ENCODE results near the gene CACNA2D4. TPM values are rescaled to one million over a fixed set of nuclear protein-coding genes. Genes with fewer than 3 reads are reported as not detected.
A peak's percentile ranks its signal among the peaks of the same experiment; 100 is the strongest.

The CACNA2D4 gene
- total and polyA plus RNA-seq, 8 donors, result 0.60 to 3.1 (median 2.0) TPM

GRCh38 chr12:1760566-1761382 lies 157.7 kb downstream of the CACNA2D4 start:
- H3K27me3 ChIP-seq, result no peaks in the 10 kb centered on the region
- H3K36me3 ChIP-seq, result no peaks in the 10 kb centered on the region
- H3K4me3 ChIP-seq, result no peak overlapping the region
- WGBS, 2 donors, result 93 to 97% methylated on average over 2 of the region's 2 CpGs
- no peak overlapping the region for H3K27ac ChIP-seq
- H3K9me3 ChIP-seq, result no peaks in the 10 kb centered on the region
- ATAC-seq (peak in 1 of 4 donors; percentile 30), DNase-seq (no peak), FAIRE-seq (peak; percentile 57)
- H3K4me1 ChIP-seq, result peaks cover 0 to 18% (median 5%) of the 10 kb centered on the region in 3 donors
- intact Hi-C loops (cut with DNase I), result no loop called here
- no peak for TF ChIP-seq CTCF (IDR thresholded peaks at IDR 0.05)

- peak in 2 of 4 donors; percentile 53 to 62 for ATAC-seq
- peaks cover 0 to 21% (median 5%) of the 10 kb centered on the region in 3 donors for H3K4me1 ChIP-seq
- peak; percentile 23 for FAIRE-seq
- no peak overlapping the region for H3K27ac ChIP-seq
- no peak overlapping the region for H3K4me3 ChIP-seq
- H3K9me3 ChIP-seq, result no peaks in the 10 kb centered on the region
- intact Hi-C loops (cut with DNase I), result no loop called here
- TF ChIP-seq CTCF (IDR thresholded peaks at IDR 0.05), result no peak
- H3K36me3 ChIP-seq, result no peaks in the 10 kb centered on the region
- WGBS, 2 donors, result 25 to 28% methylated on average over 4 of the region's 4 CpGs
- H3K27me3 ChIP-seq, result no peaks in the 10 kb centered on the region
- DNase-seq, result no peak
These were observed 159.6 kb downstream of the CACNA2D4 start for GRCh38 chr12:1758887-1759286.

- WGBS, 2 donors, result 85 to 89% methylated on average over 2 of the region's 2 CpGs
- DNase-seq, result no peak
- H3K4me3 ChIP-seq, result no peak overlapping the region
- H3K27ac ChIP-seq, result no peak overlapping the region
- H3K27me3 ChIP-seq, result no peaks in the 10 kb centered on the region
- no peaks in the 10 kb centered on the region for H3K36me3 ChIP-seq
- peaks cover 0 to 21% (median 5%) of the 10 kb centered on the region in 3 donors for H3K4me1 ChIP-seq
- no peaks in the 10 kb centered on the region for H3K9me3 ChIP-seq
- FAIRE-seq, result no peak
- intact Hi-C loops (cut with DNase I), result no loop called here
- ATAC-seq, result no peak
- TF ChIP-seq CTCF (IDR thresholded peaks at IDR 0.05), result no peak
These were observed 160.1 kb downstream of the CACNA2D4 start for GRCh38 chr12:1758376-1758775.

- Histone ChIP-seq H3K9me3 (no peaks in the 10 kb centered on the region), H3K27me3 (no peaks in the 10 kb centered on the region), H3K4me1 (peaks cover 0 to 3% (median 0%) of the 10 kb centered on the region in 3 donors), H3K4me3 (no peak overlapping the region), H3K36me3 (no peaks in the 10 kb centered on the region), H3K27ac (no peak overlapping the region)
- WGBS, 2 donors, result 80 to 82% methylated on average over 3 of the region's 3 CpGs
- FAIRE-seq, result no peak
- no peak for TF ChIP-seq CTCF (IDR thresholded peaks at IDR 0.05)
- intact Hi-C loops (cut with DNase I), result no loop called here
- DNase-seq, result no peak
- ATAC-seq, result no peak
These were observed 168.2 kb downstream of the CACNA2D4 start for GRCh38 chr12:1750300-1750699.

- no peak for FAIRE-seq
- no peaks in the 10 kb centered on the region for H3K9me3 ChIP-seq
- peaks cover 0 to 3% (median 0%) of the 10 kb centered on the region in 3 donors for H3K4me1 ChIP-seq
- no peak for DNase-seq
- ATAC-seq, result no peak
- intact Hi-C loops (cut with DNase I), result no loop called here
- no peaks in the 10 kb centered on the region for H3K27me3 ChIP-seq
- WGBS, 2 donors, result 97 to 98% methylated on average over 5 of the region's 5 CpGs
- no peak overlapping the region for H3K27ac ChIP-seq
- no peaks in the 10 kb centered on the region for H3K36me3 ChIP-seq
- no peak for TF ChIP-seq CTCF (IDR thresholded peaks at IDR 0.05)
- H3K4me3 ChIP-seq, result no peak overlapping the region
These were observed 169.4 kb downstream of the CACNA2D4 start for GRCh38 chr12:1749019-1749418.
